HG02759 (cell line): ENCODE measurements around the gene RAB11FIP4.

Experiments used
- ATAC-seq: cut with Tn5 transposase; IDR thresholded peaks from one replicate; pipeline ENCODE4 v1.9.1; 2021; ENCODE audit warnings: mild to moderate bottlenecking, moderate library complexity; ENCODE audit not compliant: unreplicated experiment

RAB11FIP4 gene

GRCh38 chr17:31518478-31518877 lies 127.0 kb downstream of the RAB11FIP4 start:
- no peak for ATAC-seq

- no peak for ATAC-seq
Measured at GRCh38 chr17:31521632-31522283, 130.3 kb downstream of the RAB11FIP4 start.

GRCh38 chr17:31522284-31522931 lies 130.9 kb downstream of the RAB11FIP4 start:
- no peak for ATAC-seq

- no peak for ATAC-seq
Measured at GRCh38 chr17:31522987-31523495, 131.6 kb downstream of the RAB11FIP4 start.

GRCh38 chr17:31523862-31524730 lies 132.6 kb downstream of the RAB11FIP4 start:
- ATAC-seq: no peak

GRCh38 chr17:31524926-31525800 lies 133.7 kb downstream of the RAB11FIP4 start:
- ATAC-seq: no peak

- no peak for ATAC-seq
Measured at GRCh38 chr17:31525801-31526549, 134.5 kb downstream of the RAB11FIP4 start.

GRCh38 chr17:31527606-31528005 lies 136.1 kb downstream of the RAB11FIP4 start:
- no peak for ATAC-seq

- ATAC-seq: no peak
Measured at GRCh38 chr17:31528291-31528874, 136.9 kb downstream of the RAB11FIP4 start.

- no peak for ATAC-seq
Measured at GRCh38 chr17:31529841-31530251, 138.4 kb downstream of the RAB11FIP4 start.

- ATAC-seq: no peak
Measured at GRCh38 chr17:31530391-31530985, 139.0 kb downstream of the RAB11FIP4 start.

- no peak for ATAC-seq
Measured at GRCh38 chr17:31531336-31531980, 140.0 kb downstream of the RAB11FIP4 start.

GRCh38 chr17:31532081-31532480 lies 140.6 kb downstream of the RAB11FIP4 start:
- ATAC-seq: no peak

GRCh38 chr17:31532526-31532925 lies 141.1 kb downstream of the RAB11FIP4 start:
- ATAC-seq: no peak

- ATAC-seq: no peak
Measured at GRCh38 chr17:31533546-31534155, 142.2 kb downstream of the RAB11FIP4 start.

- ATAC-seq: no peak
Measured at GRCh38 chr17:31534223-31534888, 142.9 kb downstream of the RAB11FIP4 start.

GRCh38 chr17:31535581-31535981 lies 144.1 kb downstream of the RAB11FIP4 start:
- ATAC-seq: peak; percentile 73

- ATAC-seq: no peak
Measured at GRCh38 chr17:31536451-31536850, 145.0 kb downstream of the RAB11FIP4 start.
